ENCODE results near the gene MGLL. TPM values are rescaled to one million over a fixed set of nuclear protein-coding genes. Genes with fewer than 3 reads are reported as not detected.
A peak's percentile ranks its signal among the peaks of the same experiment; 100 is the strongest.

MGLL gene
- total and polyA plus RNA-seq, 8 donors: 8.6 to 318 (median 16.0) TPM

DNA sequence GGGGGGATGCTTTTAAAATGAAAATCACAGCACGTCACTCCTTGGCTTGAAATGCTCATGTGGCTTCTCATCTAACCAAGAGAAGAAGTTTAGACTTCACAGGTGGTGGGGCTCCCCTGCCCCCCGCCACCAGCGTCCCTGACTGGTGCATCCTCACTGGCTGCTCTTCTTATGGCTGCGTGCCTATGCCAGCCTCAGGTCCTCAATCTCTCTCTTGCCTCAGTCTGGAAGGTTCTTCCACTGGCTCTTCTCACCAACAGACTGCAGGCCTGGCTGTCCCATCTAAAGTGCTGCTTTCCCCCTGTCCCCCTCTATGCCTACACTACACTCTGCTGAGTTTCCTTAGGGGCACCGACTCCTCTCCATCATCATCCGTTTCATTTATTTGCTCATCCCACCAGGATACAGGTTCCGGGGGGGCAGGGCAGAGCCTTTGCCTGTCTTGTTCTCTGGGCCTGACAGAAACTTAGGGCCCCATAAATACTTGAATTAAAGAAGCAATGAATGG lies 128.9 kb downstream of the MGLL start:
- ATAC-seq: no peak

DNA sequence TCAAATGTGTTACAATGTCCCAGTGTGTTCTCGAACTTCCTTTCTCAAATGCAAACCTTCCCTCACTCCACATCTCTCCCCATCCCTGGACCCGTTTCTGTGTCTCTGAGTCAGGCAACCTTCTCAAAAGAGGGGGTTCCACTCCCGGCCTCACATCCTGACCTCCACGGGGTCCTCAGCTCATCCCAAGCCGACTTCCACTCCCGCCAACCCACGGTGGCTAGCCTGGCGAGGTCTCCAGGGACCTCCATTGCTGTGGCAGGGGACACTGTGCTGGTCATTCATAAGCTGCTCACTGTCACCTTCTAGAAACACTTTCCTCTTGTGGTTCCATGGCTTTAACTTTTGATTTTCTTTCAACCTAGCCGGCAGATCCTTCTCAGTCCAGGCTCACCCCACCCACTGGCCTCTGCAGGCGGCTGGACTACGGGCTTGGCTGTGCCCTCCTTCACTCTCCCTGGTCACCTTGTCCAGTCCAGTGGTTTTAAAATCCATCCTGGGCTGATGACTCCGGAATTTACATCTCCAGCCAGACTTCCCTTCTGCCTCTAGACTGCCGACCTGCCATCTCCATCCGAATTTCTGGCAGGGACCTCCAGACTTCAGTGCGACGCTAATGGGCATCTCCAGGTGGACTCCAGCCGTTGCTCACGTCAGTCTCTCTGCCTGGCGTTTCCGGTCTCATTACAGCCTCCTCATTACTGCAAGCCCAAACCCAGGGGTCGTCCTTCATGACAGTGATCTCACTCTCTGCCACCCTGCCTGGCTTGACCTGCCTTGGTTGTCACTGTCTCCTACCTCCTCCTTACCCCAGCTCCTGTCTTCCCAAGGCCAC lies 129.6 kb downstream of the MGLL start:
- DNase-seq (peak in 1 of 4 donors; percentile 45), ATAC-seq (no peak)
- H3K4me1 ChIP-seq: peaks cover 16 to 20% of the 10 kb centered on the region in 2 donors
- TF ChIP-seq, protein P1, sequence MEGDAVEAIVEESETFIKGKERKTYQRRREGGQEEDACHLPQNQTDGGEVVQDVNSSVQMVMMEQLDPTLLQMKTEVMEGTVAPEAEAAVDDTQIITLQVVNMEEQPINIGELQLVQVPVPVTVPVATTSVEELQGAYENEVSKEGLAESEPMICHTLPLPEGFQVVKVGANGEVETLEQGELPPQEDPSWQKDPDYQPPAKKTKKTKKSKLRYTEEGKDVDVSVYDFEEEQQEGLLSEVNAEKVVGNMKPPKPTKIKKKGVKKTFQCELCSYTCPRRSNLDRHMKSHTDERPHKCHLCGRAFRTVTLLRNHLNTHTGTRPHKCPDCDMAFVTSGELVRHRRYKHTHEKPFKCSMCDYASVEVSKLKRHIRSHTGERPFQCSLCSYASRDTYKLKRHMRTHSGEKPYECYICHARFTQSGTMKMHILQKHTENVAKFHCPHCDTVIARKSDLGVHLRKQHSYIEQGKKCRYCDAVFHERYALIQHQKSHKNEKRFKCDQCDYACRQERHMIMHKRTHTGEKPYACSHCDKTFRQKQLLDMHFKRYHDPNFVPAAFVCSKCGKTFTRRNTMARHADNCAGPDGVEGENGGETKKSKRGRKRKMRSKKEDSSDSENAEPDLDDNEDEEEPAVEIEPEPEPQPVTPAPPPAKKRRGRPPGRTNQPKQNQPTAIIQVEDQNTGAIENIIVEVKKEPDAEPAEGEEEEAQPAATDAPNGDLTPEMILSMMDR (IDR thresholded peaks at IDR 0.05): no peak
- intact Hi-C loops (cut with DNase I): loop anchor here in 1 of 2 donors (10.0 kb wide), 1 partner anchor 132 kb away; the partner anchor contains the start of gene MGLL
- no peak overlapping the region for H3K4me3 ChIP-seq
- peaks cover 0 to 38% of the 10 kb centered on the region in 2 donors for H3K36me3 ChIP-seq
- H3K27me3 ChIP-seq: no peaks in the 10 kb centered on the region
- no peaks in the 10 kb centered on the region for H3K9me3 ChIP-seq
- no peak overlapping the region for H3K27ac ChIP-seq

More for the DNA sequence above, 128.9 kb downstream of the MGLL start:
- peak in 1 of 4 donors; percentile 38 for DNase-seq
- Histone ChIP-seq H3K9me3 (no peaks in the 10 kb centered on the region), H3K27ac (no peak overlapping the region), H3K4me3 (no peak overlapping the region), H3K36me3 (peaks cover 0 to 38% of the 10 kb centered on the region in 2 donors), H3K27me3 (no peaks in the 10 kb centered on the region), H3K4me1 (peaks cover 23% of the 10 kb centered on the region in 2 donors)
- intact Hi-C loops (cut with DNase I): loop anchor here in 1 of 2 donors (10.0 kb wide), 1 partner anchor 131 kb away; the partner anchor contains the start of gene MGLL
- TF ChIP-seq, protein P1 (IDR thresholded peaks at IDR 0.05): no peak

DNA sequence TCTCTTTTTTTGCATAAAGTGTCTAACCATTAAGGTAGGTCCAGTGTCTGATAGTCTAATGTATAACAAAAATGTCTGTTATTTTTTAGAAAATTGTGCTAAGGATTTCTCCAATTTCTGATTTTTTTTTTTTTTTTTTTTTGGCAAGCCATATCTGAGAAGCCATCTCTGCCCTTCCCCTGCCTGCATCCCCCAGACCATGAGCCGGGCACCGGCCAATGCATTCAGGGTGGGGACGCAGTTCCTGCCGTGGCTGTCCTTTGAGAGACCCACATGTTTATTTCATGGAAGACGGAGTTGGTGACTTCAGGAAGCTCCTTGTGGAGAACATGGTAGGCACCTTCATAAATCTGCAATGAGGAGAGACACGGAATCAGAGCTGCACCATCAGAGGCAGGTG lies 130.3 kb downstream of the MGLL start:
- Histone ChIP-seq H3K27ac (no peak overlapping the region), H3K4me1 (peaks cover 8 to 13% of the 10 kb centered on the region in 2 donors), H3K4me3 (no peak overlapping the region), H3K9me3 (no peaks in the 10 kb centered on the region), H3K36me3 (peaks cover 0 to 38% of the 10 kb centered on the region in 2 donors), H3K27me3 (no peaks in the 10 kb centered on the region)
- ATAC-seq: no peak
- intact Hi-C loops (cut with DNase I): loop anchor here in 1 of 2 donors (10.0 kb wide), 1 partner anchor 133 kb away; the partner anchor contains the start of gene MGLL
- TF ChIP-seq, protein P1 (IDR thresholded peaks at IDR 0.05): no peak
- DNase-seq: peak in 1 of 4 donors; percentile 60

DNA sequence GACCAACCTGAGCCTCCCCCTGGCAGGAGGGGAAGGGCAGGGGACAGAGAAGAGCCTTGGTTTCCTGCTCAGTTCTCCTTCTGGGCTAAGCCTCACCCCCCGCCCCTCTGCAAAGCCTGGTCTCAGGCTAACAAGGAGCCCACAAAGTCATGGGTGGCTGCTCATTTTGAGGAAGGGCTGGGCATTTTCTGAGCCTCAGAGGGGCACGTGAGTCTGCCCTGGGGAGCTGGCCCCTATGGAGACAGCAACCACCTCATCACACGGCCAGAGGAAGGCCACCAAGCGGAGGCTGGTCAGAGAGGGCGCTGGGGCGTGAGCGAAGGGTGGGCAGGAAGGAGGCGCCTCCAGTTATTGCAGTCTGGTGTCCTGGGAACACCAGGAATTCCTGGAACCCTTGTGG lies 130.8 kb downstream of the MGLL start:
- DNase-seq (peak in 1 of 4 donors; percentile 37), ATAC-seq (no peak)
- H3K4me3 ChIP-seq: no peak overlapping the region
- H3K36me3 ChIP-seq: peaks cover 0 to 38% of the 10 kb centered on the region in 2 donors
- intact Hi-C loops (cut with DNase I): loop anchor here in 1 of 2 donors (10.0 kb wide), 1 partner anchor 133 kb away; the partner anchor contains the start of gene MGLL
- TF ChIP-seq, protein P1 (IDR thresholded peaks at IDR 0.05): no peak
- no peak overlapping the region for H3K27ac ChIP-seq
- H3K4me1 ChIP-seq: peaks cover 4 to 8% of the 10 kb centered on the region in 2 donors
- H3K9me3 ChIP-seq: no peaks in the 10 kb centered on the region
- H3K27me3 ChIP-seq: no peaks in the 10 kb centered on the region
